ENCODE results near the gene APOL4.
"Not testable (repeated sequence)": the region's sequence is repeated elsewhere in the genome, so short reads cannot be mapped to it uniquely, and the experiment has no call there.

Gene APOL4

GRCh38 chr22:36180928-36181327 lies 20.7 kb downstream of the APOL4 start:
- no peak for DNase-seq

- DNase-seq, result peak; percentile 97
Observed at GRCh38 chr22:36180038-36180880, 21.4 kb downstream of the APOL4 start.

- no peak for DNase-seq
Observed at GRCh38 chr22:36177160-36177559, 24.4 kb downstream of the APOL4 start.

GRCh38 chr22:36175892-36176291 lies 25.7 kb downstream of the APOL4 start:
- DNase-seq, result no peak

- no peak for DNase-seq
Observed at GRCh38 chr22:36171941-36172340, 29.7 kb downstream of the APOL4 start.

DNA sequence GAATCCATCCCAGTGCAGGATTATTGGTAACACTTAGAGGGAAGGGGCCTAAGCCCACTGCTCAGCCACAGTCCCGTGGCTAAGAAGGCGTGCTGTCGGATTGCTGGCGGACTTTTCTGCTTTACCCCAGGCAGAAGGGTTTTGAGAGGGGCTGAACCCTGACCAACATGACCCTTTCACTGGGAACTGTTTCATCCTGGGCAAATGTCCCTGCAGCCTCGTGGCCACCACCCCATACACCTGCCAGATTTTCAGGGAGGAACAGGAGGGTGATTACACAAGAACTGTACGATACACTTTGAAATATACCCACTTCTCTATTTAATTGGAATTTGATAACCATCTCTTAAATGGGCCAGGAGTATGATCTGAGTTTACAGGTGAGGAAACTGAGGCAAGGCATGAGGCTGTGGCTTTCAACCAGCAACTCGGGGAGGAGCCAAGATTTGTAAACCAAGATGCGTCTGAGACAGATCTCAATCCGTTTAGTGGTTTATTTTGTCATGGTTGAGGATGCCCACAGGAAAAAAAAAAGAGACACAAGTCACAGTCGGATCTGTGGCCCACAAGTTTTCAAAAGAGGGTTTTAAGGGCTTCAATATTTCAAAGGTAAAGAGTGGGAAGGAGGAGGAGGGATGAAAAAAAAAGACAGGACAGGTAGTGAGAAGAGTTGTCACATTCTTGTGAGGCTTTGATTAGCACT lies 34.9 kb downstream of the APOL4 start:
- no peak for DNase-seq

DNA sequence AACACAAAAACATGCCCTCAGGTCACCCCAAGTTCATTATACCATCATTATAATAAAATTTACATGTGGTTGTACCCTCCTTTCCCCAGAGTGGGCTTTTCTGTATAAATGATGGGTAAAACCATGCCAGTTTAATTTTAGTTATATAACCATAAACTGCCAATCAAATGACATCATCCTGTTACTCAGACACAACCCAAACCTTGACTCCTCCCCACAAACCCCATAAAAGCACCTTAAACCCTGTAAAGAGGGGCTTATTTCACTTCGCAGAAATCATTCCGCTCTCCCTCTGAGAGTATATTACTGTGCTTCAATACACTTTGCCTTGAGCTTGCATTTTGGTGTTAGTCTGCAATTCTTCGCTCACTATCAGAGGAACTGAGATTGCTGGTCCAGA lies 35.5 kb downstream of the APOL4 start:
- no peak for DNase-seq

- no peak for DNase-seq
Observed at GRCh38 chr22:36165141-36165540, 36.5 kb downstream of the APOL4 start.

DNA sequence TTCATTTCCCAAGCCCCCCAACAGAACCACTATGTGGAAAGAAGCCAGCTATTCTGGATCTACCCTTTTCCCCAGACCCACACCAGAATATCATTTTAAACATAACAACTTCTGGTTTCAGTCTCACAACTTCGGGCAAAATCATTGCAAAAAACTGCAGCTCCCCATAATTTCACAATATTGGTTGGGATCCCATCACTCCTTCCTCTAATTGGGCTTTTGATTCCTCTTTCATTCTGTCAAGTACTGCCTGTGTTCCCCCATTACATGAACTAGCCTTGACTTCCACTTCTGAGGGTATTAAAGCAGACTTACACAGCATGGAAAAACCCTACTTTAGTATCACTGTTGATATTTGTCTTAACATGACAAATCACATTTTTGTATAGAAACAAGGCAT lies 37.0 kb downstream of the APOL4 start:
- DNase-seq, result no peak

- DNase-seq, result no peak
Observed at GRCh38 chr22:36163497-36163896, 38.1 kb downstream of the APOL4 start.

DNA sequence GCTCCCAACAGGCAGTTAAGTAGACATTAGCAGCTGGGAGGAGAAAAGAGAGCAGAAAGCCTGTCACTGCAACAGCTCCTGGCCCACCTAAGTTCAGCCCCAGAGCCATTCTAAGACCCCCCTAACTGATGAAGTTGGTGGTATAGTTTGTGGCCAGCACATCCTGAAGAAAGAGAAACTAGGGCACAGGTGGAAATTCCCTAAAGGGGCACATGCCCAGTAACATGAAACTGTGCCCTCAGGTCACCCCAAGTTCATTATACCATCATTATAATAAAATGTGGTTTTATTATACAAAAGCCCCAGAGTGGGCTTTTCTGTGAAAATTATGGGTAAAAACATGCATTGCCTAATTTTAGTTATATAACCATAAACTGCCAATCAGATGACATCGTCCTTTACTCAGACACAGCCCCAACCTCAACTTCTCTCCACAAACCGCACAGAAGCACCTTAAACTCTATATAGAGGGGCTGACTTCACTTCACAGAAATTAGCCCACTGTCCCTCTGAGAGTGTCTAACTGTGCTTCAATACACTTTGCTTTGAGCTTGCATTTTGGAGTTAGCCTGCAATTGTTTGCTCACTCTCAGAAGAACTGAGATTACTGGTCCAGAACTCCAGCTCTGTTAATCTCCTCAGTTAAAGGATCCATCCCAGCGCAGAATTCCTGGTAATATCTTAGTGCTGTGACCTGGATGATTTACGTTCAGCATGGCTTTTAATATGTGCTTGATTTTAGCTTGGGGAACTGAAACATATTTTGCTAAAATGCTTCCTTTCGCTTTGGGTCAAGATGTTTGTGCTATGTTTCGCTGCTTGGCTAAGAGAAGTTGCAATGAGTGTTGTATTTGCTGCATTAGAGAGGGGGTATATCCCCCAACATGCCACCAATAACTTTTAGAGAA lies 39.2 kb downstream of the APOL4 start:
- DNase-seq, result no peak

- DNase-seq, result not testable (repeated sequence)
Observed at GRCh38 chr22:36161793-36162126, 39.8 kb downstream of the APOL4 start.

GRCh38 chr22:36160499-36160942 lies 41.1 kb downstream of the APOL4 start, which contains the start of gene APOL3:
APOL3 (minus strand) TSS chr22:36160755; CDS start chr22:36149055, 11,700 bp downstream.
- DNase-seq, result peak; percentile 59

- DNase-seq, result peak; percentile 85
Observed at GRCh38 chr22:36156515-36157419, 44.8 kb downstream of the APOL4 start.

DNA sequence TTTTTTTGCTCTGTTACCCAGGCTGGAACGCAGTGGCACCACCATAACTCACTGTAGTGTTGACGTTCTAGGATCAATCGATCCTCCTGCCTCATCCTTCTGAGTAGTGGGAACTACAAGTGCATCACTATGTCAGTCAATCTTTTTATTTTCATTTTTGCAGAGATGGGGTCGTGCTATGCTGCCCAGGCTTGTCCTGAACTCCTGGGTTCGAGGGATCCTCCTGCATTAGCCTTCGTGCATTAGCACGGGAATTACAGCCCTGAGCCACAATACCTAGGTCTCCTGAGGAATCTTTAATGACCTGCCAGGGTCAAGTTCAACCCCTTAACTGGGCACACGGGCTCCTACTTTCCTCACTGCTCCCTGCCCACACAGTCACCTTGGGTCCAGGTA lies 45.5 kb downstream of the APOL4 start:
- no peak for DNase-seq

DNA sequence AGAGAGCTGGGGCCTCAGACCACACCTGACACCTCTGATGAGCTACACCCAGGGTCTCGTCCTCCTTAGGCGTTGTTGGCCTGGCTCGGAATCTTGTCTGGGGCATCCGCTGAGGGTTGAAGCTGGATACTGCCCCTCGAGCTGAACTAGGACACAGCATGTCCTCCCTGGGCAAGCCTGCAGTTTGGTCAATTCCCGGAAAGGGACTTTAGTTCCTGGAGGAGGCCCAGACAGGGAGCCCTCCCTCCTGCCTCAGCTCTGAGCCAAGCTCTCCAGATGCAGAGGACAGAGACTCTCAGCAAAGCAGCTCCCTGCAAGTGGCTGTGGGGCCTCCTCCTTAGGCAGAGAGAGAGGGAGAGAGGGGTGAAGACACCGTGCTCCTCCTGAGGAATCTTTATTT lies 45.9 kb downstream of the APOL4 start:
- no peak for DNase-seq

GRCh38 chr22:36154423-36154945 lies 47.1 kb downstream of the APOL4 start:
- no peak for DNase-seq

GRCh38 chr22:36153501-36154422 lies 47.8 kb downstream of the APOL4 start:
- DNase-seq, result no peak

GRCh38 chr22:36152821-36153220 lies 48.8 kb downstream of the APOL4 start:
- not testable (repeated sequence) for DNase-seq

DNA sequence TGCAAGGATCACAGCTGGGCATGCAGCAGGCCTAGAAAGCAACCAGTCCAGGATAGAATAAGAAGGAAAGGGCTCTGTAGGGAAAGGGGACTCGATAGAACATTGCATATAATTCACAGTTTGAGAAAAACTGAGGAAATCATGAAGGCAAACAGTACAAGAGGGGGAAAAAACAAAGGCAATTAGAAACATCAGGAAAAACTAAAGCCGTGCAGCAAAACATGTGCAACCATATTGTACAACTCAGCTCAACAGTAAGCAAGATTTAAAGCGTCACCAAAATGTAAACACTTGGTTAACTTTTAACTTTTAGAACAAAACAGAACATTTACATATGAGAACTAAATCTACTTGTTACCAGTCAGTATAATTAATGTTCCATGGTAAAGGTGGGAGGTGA lies 49.5 kb downstream of the APOL4 start:
- DNase-seq, result no peak
